Stimulated activated CD8-positive, alpha-beta memory T cell treated with anti-CD3 and anti-CD28 coated beads, Interleukin-15, amount 100 ng/mL, for 1 hour (primary cell): Measurements from ENCODE around the gene NUP50.

Source experiments
- DNase-seq: peaks from one replicate; pipeline ENCODE4 v3.0.0-alpha.2; 2020; ENCODE audit warnings: low read depth

The NUP50 gene

GRCh38 chr22:45163451-45164269, at the start of gene NUP50:
Gene NUP50, plus strand, starts transcription at chr22:45163925. Its CDS starts 4,253 bp downstream, at chr22:45168178.
- DNase-seq, result peak; percentile 90

DNA sequence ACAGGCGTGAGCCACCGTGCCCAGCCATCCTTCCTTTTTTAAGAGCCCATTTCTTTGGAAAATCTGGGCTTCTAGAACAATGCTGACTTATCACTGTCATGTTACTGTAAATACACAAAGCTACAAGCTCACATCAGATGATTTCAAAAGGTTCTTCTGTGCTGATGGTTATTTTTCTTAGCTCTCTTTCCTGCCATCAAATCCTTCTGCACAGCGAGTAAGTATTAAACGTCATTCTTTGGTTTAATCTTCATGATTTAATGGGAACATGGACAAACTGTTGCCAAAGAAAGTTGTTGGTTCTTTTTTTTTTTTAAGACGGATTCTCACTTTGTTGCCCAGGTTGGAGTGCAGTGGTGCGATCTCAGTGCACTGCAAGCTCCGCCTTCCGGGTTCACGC, 43.3 kb upstream of the NUP50 start:
- DNase-seq, result no peak

- no peak for DNase-seq
Measured at GRCh38 chr22:45120931-45121330, 42.8 kb upstream of the NUP50 start.

GRCh38 chr22:45124176-45124847, 39.4 kb upstream of the NUP50 start:
- DNase-seq, result no peak

- no peak for DNase-seq
Measured at GRCh38 chr22:45125188-45125587, 38.5 kb upstream of the NUP50 start.

DNA sequence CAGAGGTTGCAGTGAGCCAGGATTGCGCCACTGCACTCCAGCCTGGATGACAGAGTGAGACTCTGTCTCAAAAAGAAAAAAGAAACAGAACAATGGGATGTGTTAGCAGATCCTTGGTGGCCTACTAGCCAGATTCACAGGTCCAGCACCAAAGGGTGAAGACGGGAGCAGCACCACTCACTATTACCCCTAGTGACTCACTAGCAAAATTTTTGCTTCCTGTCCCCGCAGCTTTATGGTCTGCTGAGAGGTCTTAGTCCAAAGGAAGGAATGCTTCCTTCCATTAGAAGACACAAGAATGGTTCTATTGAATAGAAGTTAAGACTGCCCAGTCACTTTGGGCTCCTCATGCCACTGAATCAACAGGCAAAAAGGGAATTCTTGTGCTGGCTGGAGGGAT, 35.9 kb upstream of the NUP50 start:
- DNase-seq, result no peak

GRCh38 chr22:45129703-45130524, 33.8 kb upstream of the NUP50 start:
- DNase-seq, result no peak

GRCh38 chr22:45130891-45131290, 32.8 kb upstream of the NUP50 start:
- DNase-seq, result no peak

- no peak for DNase-seq
Measured at GRCh38 chr22:45131749-45132148, 32.0 kb upstream of the NUP50 start.

GRCh38 chr22:45134313-45134712, 29.4 kb upstream of the NUP50 start:
- DNase-seq, result no peak

- no peak for DNase-seq
Measured at GRCh38 chr22:45136594-45136993, 27.1 kb upstream of the NUP50 start.

- DNase-seq, result no peak
Measured at GRCh38 chr22:45139693-45140092, 24.0 kb upstream of the NUP50 start.

GRCh38 chr22:45142376-45142775, 21.3 kb upstream of the NUP50 start:
- DNase-seq, result no peak

DNA sequence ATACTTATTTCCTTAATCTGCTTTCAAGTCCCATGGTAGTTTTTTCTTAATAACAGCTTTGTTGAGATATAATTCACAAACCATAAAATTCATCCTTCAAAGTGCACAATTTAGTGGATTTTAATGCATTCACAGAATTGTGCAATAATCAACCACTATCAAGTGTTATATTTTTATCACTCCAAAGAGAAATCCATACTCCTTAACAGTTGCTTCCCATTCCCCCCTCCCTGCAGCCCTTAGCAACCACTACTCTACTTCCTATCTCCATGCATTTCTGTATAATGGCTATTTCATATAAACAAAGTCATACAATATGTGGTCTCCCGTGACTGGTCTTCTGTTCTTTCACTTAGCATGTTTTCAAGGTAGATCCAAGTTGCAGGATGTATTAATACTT, 18.8 kb upstream of the NUP50 start:
- DNase-seq, result no peak

DNA sequence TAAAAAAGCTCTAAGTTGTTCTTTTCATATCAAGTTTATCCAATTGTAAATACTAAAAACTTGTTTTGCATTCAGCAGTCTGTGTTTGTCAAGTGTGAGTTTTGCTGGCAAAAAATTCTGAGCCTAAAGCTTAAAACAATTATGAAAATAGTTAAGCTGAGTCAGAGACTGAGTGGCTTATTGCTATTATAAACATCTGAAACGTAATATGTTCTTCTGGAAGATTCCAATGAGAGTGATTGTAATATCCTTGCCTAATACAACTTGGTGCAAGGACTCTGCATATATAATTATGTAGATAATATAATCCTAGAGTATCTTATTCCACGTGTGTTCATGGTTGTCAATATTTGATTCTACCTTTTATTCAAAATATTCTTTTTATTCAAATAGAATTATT, 14.1 kb upstream of the NUP50 start:
- no peak for DNase-seq

GRCh38 chr22:45150139-45150538, 13.6 kb upstream of the NUP50 start:
- DNase-seq, result no peak

GRCh38 chr22:45151503-45151902, 12.2 kb upstream of the NUP50 start:
- no peak for DNase-seq

GRCh38 chr22:45154383-45154782, 9.3 kb upstream of the NUP50 start:
- DNase-seq, result no peak

GRCh38 chr22:45155050-45155840, 8.5 kb upstream of the NUP50 start:
- DNase-seq, result no peak

- DNase-seq, result no peak
Measured at GRCh38 chr22:45157907-45158306, 5.8 kb upstream of the NUP50 start.

GRCh38 chr22:45159652-45160462, 3.9 kb upstream of the NUP50 start:
- no peak for DNase-seq
